GM12801 (cell line): ENCODE data around the gene RWDD1.

Source experiments
- TF ChIP-seq, protein P1 (sequence below): IDR thresholded peaks from one replicate; pipeline ENCODE4 v1.5.1; 2011; ENCODE audit warnings: control low read depth; ENCODE audit not compliant: insufficient read length; ENCODE audit errors: extremely low read depth

RWDD1 gene

DNA sequence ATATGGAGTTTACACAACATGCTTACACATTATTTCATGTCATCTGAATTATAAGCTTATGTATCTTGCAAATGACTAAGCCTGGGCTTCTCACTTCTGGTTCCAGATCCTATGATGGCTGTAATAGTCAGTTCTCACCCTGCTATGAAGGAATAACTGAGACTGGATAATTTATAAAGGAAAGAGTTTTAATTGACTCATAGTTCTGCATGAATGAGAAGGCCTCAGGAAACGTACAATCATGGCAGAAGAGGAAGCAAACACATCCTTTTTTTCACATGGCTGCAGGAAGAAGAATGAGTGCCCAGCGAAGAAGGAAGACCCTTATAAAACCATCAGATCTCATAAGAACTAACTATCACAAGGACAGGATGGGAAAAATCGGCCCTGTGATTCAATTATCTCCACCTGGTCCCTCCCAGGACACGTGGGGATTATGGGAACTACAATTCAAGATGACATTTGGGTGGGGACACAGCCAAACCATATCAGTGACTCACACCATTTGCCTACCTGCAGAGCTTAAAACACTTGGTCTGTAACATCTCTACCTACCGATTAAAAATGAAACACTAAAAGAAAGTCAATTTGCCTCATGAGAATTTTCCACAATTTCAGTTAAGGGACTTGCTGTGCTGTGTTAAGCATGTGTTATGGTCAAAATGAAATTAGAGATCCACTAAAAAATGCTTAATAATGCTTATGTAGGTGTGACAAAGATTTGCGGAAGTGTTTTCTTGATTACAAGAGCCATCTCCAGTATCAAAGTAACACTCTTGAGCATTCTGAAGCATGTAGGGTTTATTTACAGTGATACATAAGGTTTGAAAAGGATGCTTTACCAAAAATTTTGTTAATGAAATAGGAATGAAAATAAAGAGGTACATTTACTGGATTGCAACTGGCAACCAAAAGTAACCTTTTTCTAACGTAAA, 2.2 kb upstream of the RWDD1 start:
- TF ChIP-seq, protein P1, sequence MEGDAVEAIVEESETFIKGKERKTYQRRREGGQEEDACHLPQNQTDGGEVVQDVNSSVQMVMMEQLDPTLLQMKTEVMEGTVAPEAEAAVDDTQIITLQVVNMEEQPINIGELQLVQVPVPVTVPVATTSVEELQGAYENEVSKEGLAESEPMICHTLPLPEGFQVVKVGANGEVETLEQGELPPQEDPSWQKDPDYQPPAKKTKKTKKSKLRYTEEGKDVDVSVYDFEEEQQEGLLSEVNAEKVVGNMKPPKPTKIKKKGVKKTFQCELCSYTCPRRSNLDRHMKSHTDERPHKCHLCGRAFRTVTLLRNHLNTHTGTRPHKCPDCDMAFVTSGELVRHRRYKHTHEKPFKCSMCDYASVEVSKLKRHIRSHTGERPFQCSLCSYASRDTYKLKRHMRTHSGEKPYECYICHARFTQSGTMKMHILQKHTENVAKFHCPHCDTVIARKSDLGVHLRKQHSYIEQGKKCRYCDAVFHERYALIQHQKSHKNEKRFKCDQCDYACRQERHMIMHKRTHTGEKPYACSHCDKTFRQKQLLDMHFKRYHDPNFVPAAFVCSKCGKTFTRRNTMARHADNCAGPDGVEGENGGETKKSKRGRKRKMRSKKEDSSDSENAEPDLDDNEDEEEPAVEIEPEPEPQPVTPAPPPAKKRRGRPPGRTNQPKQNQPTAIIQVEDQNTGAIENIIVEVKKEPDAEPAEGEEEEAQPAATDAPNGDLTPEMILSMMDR = no peak

DNA sequence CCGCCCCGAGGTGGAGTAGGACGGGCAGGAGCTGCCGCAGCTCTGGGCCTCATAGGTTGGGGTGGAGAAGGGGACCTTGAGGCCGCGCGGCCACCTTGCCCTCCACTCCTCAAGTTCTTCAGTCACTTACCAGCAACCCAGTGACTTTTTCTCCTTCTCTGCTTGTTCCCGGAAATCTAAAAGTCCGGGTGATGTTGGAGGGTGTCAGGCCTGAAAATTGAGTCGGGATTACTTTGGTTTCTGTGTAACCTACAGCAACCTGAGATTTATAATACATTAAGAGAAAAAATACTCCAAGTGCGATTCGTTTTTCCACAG, 338 bp downstream of the RWDD1 start:
- TF ChIP-seq, protein P1 = no peak

DNA sequence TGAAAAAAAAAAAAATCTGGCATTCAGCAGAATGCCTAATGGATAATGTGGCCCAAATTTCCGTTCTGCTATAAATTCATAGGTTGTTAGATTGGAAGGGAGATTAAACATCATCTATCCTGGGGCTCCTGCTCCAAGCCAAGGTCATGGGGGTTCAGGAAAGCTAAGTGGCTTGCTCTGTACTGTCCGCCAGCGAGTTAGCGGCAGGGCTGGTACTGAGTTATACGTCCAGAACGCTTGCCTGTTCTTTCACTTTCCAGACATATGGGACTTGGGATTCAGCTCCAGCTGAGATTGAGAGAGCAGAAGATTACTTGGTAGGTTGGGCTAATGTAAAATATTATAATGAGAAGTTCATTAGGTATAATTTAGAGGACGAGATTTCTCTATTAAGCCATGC, 858 bp downstream of the RWDD1 start:
- TF ChIP-seq, protein P1 = no peak

DNA sequence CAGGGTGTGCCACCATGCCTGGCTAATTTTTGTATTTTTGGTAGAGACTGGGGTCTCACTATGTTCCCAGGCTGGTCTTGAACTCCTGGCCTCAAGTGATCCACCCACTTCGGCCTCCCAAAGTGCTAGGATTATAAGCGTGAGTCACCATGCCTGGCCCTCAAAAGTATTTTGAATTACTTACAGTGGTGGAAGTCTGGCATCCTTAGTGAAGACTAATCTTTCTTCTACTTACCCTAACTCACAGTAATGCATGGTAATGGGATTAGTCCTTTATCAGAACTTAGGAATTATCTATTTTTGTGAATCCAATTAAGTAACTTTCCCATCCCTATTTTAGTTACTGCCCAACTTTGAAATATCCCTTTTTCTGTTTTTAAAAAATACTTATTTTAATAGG, 3.9 kb downstream of the RWDD1 start:
- TF ChIP-seq, protein P1 = no peak

DNA sequence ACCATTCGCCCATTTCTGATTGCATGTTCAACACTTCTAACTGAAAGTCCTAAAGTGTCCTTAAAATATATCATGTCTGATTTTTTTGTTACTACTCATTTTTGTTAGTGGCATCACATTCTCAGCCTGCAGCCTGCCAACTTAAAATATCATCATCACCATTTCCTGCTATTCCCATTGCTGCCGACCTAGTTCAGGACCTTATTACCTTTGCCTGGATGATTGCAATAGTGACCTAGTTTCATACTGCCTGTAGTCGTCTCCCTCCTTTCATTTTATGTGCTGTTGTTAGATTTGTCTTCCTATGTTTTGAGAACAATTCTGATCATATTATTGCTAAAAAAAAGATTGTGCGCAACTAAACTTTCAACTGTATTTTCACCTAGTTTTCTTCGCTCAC, 6.2 kb downstream of the RWDD1 start:
- TF ChIP-seq, protein P1 = no peak

DNA sequence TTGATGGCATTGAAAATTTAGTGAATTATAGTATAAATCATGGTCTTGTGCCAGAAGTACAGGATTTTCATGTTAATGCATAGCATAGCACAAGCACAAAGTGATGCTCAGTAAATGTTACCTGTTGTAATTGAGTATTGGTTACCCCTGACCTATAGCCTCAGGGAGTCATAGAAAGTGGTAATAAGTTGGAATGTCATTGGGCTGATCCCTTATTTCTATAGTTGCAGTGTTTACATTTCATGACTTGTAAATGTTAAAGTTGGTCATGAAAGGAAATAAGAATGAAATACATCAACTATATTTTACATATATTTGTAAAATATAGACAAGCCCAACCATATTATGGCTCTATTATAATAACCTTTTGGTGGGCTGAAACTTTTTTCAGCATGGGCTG, 7.0 kb downstream of the RWDD1 start:
- TF ChIP-seq, protein P1 = no peak

DNA sequence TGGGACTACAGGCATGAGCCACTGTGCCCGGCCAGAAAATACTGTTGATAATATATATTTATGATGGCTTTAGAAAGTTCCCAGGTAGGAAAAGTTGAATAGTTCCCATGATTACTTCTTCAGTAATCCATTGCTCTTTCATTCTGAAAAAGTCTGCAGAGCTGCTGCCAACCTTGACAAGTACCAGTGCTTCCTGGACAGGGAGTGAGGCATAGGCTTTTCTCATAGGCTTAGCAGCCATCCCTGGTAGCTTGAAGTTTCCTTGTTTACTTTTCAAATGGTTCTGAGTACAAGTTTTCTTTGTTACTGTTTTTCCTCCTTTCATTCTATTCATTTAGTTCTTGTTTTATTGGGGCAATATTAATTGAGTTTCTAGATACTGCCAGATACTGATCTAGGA, 7.8 kb downstream of the RWDD1 start:
- TF ChIP-seq, protein P1 = no peak
